Activated T-helper 1 cell treated with Interleukin-2 at 50 U/mL for 16 hours (primary cell): ENCODE measurements around the gene LRP5.
"Not testable (repeated sequence)": the region's sequence is repeated elsewhere in the genome, so short reads cannot be mapped to it uniquely, and the experiment has no call there.

ENCODE experiments used
- DNase-seq: peaks from one replicate; pipeline ENCODE4 v3.0.0-alpha.2; 2020; ENCODE audit warnings: low read depth

Gene LRP5

DNA sequence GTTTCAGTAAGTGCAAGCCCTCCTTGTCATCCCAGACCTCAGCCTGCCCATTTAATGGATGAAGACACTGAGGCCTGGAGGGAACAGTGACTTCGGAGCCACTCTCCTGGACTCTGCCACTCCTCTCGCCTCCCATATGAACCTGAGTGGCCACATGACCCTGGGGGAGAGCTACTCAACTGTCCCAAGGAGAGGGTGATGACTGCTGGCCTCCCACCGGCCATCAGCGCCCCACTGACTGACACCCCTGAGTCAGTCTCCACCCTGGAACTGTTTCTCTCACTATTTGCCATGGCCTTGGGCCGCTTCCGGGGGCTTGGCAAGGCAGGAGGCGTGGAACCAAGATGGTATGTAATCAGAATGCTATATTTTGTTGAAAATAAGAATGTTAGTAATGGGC lies 17.1 kb downstream of the LRP5 start:
- no peak for DNase-seq

DNA sequence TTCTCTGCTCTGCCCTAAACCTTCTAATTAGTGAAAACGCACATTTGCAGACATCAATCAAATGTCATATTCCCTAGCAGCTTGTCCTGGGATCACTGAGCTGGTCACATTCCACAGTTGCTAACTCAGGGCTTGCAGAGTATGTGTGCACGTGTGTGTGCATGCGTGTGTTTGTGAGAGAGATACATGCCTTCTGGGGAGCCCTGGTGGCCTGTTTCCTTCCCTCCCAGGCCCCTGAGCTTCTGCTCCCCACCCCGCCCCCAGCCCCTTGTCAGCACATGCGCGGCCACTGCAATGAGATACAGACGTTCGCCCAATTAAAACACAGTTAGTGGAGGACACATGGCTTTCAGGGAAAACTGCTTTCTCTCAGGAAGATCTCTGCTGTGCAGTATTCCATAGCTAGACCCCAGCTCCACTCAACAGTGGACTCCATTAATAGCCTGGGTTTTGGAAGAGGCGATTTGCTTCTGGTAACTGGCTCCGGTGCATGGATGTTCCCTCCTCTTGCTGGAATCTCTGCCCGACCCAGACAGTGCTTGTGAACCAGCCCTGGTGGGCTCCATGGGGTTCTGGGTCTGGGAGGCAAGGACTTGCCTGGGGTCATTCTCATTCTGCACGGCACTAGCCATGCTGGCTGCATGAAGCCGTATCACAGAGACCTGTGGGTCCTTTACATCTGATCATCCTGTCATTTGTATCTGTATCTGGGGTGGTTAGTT lies 17.7 kb downstream of the LRP5 start:
- DNase-seq, result no peak

DNA sequence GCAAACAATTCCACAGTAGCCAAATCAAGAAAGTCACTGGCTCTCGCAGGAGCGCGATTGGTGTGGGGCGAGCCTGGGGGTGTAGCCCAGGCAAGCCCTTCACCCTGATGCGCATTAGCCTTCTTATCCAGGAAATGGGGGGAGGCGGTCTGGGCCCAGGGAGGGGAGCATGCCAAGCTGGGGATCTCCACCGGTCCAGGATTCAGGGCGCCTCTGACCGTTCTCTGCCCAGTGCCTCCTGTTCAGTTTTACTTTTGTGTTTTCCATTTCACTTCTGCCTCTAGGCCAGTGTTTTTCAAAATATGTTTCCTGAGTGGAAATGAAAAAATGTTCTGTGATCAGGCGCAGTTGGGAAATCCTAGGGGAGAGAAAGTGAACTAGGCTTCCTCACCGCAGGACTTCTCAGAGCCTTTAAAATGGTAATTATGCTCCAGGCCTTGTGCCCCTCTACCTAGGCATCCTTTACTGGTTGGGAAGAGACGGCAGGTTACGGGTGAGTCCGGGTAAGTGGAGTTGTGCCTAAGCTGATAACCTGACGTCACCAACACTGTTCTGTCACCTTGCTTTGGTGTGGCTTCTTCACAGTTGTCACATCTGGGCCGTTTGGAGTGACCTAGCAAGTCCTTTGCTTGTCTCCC lies 18.4 kb downstream of the LRP5 start:
- no peak for DNase-seq

DNA sequence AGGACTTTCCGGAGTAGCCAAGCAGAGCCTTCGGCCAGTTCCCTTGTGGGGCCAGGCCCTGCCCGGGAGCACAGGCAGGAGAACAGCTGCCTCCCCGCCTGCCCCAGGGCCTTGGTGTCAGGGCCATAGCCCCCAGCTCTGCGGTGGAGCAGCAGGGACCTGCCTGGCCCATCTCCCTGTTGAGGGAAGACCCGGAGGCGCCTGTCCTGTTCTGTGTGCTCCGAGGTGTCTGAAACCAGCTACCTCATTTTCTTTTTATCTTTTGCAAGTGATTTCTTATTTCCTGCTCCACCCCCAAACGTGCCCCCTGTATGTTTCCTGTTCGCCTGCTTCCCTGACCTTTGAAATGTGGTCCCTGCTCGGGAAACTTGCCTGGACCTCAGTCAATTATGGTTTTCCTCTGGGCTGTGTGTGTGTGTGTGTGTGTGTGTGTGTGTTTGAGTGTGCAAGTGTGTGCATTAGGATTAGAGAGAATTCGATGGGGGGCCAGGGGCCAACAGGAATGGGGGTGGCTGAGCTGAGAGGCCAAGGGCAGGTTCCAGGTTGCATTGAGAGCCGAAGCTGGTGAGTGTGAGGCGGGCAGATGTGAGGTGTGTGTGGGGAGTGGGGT lies 19.1 kb downstream of the LRP5 start:
- DNase-seq, result no peak

DNA sequence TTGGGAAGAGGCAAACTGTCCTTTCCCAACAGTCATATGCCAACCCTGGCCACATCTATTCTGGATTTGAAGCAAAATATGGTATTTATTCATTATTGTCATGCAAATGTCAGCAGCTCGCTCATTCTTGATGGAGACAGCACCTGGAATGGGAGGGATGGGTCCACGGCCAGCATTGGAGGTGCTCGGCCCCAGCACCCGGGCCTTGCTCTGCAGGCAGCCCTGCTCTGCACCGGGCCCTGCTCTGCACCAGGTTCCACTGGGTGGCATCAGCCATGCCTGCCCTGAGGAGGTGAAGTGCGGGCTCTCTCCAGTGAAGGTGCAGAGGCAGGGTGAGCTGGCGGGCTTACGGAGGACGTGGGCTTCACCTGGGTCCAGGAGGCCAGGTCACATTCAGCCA lies 19.8 kb downstream of the LRP5 start:
- DNase-seq, result no peak

DNA sequence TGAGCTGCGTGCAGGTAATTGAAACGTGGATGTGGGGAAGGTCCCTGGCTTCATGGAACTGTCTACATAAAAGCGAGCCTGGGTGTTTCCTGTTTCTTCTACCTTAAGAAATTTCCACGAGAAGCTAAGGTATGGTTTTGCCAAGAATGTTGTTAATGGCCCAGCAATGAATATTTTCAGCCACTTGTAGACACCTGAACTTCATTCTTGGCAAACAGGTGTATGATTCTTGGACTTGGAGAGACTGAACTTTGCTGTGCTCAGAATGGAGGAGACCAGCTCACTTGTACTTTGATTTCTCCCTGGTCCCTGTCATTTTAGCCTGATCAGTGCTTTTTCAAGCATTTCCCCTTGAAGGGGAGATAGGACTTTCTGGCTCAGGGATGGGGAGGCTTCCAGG lies 20.8 kb downstream of the LRP5 start:
- no peak for DNase-seq

DNA sequence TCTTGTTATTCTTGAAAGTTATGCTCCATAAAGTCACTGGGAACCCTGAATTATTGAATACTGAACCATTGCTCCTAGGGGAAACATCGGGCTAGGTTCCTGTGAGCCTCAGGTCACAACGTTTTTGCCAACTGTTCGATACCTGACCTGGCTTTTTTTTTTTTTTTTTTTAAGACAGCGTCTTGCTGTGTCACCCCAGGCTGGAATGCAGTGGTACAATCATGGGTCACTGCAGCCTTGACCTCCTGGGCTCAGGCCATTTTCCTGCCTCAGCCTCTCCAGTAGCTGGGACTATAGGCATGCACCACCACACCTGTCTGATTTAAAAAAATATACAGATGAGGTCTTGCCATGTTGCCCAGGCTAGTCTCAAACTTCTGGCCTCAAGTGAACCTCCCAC lies 22.5 kb downstream of the LRP5 start:
- no peak for DNase-seq

DNA sequence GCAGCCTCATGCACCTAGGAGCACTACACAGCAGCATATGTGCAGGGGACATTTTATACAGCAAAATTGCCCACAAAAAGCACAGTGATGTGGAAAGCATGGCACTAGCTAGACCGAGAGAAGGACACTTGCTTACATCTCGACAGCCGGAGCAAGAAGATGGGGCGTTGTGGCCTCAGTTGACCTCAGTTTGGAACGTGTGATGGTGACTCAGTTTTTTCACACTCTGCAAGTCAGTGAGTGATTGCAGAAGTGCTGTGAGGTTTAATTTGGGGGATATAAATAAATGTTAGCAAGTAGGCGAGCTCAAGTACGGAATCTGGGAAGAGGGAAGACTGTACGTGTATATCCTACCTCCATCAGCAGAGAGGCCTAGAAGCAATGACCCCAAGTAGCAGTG lies 23.3 kb downstream of the LRP5 start:
- no peak for DNase-seq

DNA sequence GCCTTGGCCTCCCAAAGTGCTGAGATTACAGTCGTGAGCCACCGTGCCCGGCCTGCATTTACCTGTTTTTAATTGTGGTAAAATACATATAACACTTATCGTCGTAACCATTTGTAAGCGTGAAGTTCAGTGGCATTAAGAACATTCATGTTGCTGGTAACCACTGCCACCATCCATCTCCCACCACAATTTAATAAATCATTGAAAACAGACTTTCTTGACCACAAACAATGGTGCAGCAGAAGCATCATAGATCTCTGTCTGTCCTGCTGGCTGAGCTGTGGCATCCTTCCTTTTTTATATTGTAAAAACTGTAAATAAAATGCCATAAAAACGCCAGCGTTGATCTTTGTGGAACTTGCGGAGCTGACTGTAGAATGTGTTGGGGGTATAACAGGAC lies 24.3 kb downstream of the LRP5 start:
- DNase-seq, result no peak

DNA sequence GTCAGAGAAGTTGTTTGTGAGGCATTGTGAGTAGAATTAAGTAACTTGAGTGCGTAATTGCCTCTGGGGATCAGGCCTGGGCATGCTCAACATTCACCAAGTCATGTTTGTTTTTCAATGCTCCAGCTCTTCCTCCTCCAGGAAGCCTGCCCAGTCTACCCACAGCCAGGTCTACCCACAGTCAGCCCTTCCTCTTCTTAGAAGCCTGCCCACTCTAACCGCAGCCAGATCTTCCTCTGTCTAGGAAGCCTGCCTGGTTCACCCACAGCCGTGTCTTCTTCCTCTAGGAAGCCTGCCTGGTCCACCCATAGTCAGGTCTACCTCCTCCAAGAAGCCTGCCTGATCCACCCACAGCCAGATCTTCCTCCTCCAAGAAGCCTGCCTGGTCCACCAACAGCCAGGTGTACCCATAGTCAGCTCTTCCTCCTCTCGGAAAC lies 25.0 kb downstream of the LRP5 start:
- no peak for DNase-seq

DNA sequence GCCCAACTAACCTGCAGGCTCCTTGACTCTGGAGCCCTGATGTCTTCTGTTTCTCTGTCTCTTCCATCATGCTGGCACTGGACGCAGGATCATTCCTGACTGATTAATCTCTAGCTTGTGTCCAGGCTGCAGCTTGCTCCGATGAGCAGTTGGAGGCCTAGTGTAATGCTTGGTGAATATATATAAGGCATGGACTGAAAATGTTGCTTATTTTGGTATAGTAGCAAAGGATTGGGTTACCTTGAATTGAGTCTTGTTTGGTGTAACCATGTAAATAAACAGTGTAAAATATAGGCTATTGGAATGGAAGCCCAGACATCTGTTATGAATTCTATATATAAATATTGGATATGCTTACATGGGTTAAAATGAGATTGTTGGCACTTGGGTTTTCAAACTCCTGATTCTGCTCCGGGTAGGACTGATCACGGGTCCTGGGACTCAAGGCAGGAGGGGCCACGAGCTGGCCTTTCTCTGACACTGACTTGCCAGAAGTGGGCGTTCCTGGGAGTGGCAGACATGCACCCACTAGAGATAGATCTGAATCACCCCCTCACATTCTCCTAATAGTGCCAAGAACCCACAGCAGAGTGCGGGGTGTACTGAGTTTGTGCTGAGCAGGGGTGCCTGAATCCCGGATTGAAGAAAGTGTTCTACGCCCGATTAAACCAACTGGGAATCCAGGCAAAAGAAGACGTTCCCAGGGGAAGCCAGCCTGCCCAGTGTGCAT lies 25.8 kb downstream of the LRP5 start:
- DNase-seq, result no peak

DNA sequence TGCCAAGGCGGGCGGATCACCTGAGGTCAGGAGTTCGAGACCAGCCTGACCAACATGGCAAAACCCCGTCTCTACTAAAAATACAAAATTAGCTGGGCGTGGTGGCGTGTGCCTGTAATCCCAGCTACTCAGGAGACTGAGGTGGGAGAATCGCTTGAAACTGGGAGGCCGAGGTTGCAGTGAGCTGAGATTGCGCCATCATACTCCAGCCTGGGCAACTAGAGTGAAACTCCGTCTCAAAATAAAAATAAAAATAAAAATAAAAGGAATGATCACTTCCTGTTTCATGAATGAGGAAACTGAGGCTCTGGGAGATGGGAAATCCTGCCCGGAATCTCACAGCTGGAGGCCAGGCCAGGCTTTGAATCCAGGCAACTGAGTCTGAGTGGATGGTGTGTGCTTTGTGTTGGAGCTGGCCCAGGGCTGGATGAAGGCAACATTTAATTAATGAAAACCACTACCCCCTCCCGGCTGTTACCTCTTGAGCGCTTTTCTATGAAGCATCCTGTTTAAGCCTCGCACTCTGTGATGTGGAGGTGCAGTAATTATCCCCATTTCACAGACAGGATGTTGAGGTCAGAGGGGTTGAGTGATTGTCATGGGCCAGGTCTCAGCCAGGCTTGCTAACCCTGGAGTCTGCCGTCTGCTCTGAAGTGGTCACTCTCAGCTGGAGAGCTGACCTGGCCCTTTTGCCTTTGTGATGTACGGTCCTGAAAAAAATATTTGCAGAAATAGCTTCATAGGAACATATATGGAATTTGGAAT lies 27.8 kb downstream of the LRP5 start:
- peak; percentile 10 for DNase-seq

DNA sequence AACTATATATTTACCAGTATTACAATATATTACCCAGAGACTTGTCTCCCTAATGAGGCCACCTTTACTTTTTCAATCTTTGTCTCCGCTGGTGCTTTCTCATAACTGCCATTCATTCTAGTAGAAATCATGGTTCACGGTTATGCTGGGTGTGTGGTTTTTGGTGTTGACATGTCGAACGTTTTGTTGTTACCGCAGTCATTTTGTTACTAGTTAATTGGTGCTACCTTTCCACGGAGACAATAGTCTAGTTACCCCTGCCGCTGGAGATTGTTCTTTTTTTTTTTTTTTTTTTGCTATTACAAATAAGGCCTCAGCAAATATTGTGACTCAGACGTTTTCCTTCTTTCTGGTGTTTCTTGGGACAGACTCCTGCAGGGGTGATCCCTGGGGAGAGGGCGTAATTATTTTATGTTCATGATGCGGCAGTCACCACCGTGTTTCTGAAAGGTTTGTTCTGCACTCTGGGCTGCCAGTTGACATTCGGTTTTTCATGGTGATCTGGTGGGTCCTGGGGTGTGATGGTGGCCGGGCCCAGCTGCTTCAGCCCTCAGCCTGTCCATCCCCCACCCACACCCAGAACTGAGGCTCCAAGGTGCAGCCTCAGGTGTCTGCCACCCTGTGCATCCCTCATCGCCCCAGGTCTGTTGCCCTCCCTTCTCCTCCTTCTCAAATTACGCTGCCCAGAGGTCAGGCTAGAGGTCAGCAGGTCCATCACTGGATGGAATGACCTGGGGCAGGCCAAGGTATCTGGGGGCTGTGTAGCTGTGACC lies 28.6 kb downstream of the LRP5 start:
- DNase-seq, result no peak

DNA sequence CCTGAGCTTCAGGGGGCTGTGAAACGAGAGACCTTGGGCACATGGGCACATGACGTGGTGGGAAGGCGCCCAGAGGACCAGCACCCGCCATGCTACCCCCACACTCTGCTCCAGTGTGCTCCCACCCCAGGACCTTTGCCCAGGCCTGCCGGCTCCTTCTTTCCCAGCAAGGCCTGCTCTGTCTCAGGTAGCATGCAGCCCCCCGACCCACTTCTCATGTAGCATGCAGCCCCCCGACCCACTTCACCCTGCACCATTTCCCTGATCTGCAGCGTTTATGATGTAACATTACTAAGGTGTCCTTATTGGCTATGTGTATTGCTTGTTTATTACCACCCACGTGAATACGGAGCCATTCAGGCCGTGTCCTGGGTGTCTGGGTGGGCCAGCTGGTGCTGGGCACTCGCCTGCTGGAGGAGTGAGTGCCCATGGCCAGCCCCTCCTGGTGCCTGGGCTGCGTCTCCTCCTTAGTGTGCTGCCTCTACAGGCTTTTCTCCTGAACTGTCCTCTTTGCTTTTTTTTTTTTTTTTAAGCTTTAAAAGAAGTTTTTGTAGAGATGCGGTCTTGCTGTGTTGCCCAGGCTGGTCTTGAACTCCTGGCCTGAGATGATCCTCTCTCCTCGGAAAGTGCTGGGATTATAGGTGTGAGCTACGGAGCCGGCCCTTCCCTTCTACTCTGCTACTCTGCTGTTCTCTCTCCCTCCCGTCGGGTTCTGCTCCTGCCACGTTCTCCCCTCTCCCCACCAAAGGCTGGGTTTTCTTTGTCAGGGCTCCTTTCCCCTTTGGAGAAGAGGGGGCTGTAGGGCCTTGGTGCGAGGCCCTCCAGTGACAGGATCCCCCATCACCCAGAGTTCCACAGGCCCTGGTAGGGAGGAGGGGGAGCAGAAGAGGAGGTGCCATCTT lies 29.4 kb downstream of the LRP5 start:
- DNase-seq, result no peak

DNA sequence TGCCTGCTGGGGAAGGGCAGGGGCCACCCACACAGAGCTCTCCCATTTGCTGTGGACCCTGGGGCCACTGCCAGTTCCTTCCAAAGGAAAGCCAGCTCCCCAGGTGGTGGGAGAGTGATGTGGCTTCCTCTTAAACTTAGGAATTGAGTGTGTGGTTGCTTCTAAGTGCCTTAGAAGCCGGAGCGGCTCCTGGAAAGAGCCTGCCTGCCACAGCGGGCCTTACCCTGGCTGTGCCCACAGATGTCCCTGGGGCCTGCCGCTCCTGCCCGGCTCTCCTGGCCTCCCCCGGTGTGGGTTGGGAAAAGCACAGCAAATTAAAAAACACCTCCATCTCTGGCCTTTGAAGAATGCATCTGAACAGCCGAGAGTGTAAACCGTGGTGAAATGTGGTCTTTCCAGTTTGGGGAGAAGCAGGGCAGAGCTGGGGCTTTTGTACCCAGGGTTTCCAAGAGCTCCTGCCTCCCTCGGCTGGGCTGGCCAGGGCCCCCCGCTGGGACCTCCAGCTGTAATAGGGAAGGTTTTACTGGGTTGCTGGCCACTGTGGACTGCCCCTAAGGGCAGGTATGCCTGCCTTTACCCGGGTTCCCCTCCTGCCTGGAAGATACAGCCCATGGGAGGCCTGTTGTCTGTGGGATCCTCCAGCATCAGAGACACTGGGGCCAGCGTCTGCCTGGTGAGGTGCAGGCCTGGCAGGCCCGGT lies 30.2 kb downstream of the LRP5 start:
- DNase-seq, result no peak

DNA sequence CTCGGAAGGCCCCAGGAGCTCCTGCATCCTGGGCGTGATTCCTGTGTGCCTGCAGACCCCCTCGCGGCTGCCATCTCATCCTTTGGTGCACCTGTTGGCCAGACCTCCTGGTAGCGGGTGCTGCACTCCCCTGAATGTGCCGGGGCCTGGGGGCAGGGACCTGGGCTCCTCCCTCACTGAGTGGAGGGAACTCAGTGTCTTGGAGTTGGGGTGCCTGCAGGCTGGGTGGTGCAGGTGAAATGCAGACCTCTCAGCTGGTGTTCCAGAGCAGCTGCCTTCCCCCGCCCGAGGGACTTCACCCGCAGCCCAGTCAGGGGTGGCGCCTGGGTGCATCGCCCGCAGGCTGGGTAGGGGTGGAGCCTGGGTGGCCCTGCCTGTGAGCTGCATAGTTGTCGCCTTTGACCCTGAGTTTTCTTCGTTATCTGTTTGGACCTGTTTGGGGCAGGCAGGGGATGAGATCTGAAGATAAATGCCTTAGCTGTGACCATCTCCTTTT lies 31.4 kb downstream of the LRP5 start:
- DNase-seq, result no peak

DNA sequence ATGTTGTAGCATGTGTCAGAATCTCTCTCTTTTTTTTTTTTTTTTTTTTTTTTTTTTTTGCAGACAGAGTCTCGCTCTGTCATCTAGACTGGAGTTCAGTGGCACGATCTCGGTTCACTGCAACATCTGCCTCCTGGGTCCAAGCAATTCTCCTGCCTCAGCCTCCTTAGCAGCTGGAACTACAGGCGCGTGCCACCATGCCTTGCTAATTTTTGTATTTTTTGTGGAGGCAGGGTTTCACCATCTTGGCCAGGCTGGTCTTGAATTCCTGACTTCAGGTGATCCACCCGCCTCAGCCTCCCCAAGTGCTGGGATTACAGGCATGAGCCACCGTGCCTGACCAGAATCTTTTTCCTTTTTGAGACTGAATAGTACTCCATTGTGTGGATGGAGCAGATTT lies 32.4 kb downstream of the LRP5 start:
- DNase-seq, result not testable (repeated sequence)

DNA sequence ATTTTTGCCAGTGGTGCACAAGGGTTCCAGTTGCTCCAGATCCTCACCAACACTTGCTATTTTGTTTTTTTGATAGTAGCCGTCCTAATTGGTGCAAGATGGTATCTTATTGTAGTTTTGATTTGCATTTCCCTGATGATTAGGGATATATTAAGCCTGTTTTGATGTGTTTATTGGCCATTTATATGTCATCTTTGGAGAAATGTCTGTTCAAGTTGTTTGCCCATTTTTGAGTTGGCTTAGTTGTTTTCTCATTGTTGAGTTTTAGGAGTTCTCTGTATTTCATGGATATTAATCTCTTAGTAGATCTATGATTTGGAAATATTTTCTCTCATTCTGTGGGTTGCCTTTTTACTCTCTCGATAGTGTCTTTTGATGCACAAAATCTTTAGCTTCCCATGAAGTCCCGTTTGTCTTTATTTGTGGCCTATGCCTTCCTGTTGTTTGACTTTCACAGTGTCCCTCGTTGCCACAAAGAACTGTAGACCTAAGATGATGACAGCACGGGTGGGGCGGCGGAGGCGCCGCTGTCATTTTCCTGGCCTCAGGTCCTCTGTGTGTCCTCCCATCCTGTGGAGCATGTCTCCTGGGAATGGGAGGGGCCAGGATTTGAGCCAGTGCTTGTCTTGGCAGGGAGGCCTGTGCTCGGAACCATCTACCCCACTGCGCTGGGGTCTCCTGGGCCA lies 33.5 kb downstream of the LRP5 start:
- no peak for DNase-seq

DNA sequence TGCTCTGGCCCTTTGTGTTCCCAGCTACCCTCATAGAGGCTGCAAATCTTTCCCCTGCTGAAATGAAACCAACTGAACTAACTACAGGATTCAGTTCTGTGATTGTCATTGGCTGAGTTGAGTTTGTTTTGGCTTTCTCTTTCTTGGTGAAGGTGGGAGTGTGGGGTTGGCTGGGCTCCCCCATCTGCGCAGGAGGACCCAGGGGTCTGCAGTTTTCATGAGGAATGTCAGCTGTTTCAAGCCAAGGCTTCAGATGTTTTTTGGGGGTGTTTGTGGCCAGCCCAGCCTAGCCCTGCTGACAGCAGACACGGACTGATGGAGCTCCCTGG lies 34.0 kb downstream of the LRP5 start:
- DNase-seq, result no peak
